Measurements from ENCODE around the gene TRAPPC10. TPM values are rescaled to one million over a fixed set of nuclear protein-coding genes. Genes with fewer than 3 reads are reported as not detected.

TRAPPC10 gene
- total and polyA plus RNA-seq, 2 donors: 11.2 to 27.8 TPM

- Histone ChIP-seq H3K4me1 (ENCODE audit: insufficient read depth) (no peaks in the 10 kb centered on the region), H3K4me3 (ENCODE audit: low read depth, low read length) (no peak overlapping the region), H3K36me3 (ENCODE audit: insufficient read depth) (no peaks in the 10 kb centered on the region), H3K27ac (ENCODE audit: low read depth) (no peak overlapping the region)
- 92% methylated on average over 19 of the region's 19 CpGs for WGBS
- no peak for DNase-seq (ENCODE audit: extremely low spot score)
Measured at GRCh38 chr21:44063151-44063912, 51.2 kb downstream of the TRAPPC10 start.

- H3K4me1 ChIP-seq (ENCODE audit: insufficient read depth): no peaks in the 10 kb centered on the region
- 89% methylated on average over 13 of the region's 13 CpGs for WGBS
- no peak overlapping the region for H3K4me3 ChIP-seq (ENCODE audit: low read depth, low read length)
- no peak for DNase-seq (ENCODE audit: extremely low spot score)
- no peak overlapping the region for H3K27ac ChIP-seq (ENCODE audit: low read depth)
- no peaks in the 10 kb centered on the region for H3K36me3 ChIP-seq (ENCODE audit: insufficient read depth)
Measured at GRCh38 chr21:44064852-44065403, 52.8 kb downstream of the TRAPPC10 start.

- Histone ChIP-seq H3K4me1 (ENCODE audit: insufficient read depth) (no peaks in the 10 kb centered on the region), H3K36me3 (ENCODE audit: insufficient read depth) (no peaks in the 10 kb centered on the region), H3K4me3 (ENCODE audit: low read depth, low read length) (no peak overlapping the region), H3K27ac (ENCODE audit: low read depth) (no peak overlapping the region)
- no peak for DNase-seq (ENCODE audit: extremely low spot score)
- 86% methylated on average over 9 of the region's 9 CpGs for WGBS
Measured at GRCh38 chr21:44065428-44065827, 53.3 kb downstream of the TRAPPC10 start.

GRCh38 chr21:44066116-44066515 is 54.0 kb downstream of the TRAPPC10 start:
- Histone ChIP-seq H3K27ac (ENCODE audit: low read depth) (no peak overlapping the region), H3K4me3 (ENCODE audit: low read depth, low read length) (no peak overlapping the region), H3K4me1 (ENCODE audit: insufficient read depth) (no peaks in the 10 kb centered on the region), H3K36me3 (ENCODE audit: insufficient read depth) (no peaks in the 10 kb centered on the region)
- 88% methylated on average over 10 of the region's 10 CpGs for WGBS
- no peak for DNase-seq (ENCODE audit: extremely low spot score)

- H3K27ac ChIP-seq (ENCODE audit: low read depth): no peak overlapping the region
- no peaks in the 10 kb centered on the region for H3K36me3 ChIP-seq (ENCODE audit: insufficient read depth)
- no peak overlapping the region for H3K4me3 ChIP-seq (ENCODE audit: low read depth, low read length)
- no peaks in the 10 kb centered on the region for H3K4me1 ChIP-seq (ENCODE audit: insufficient read depth)
- no peak for DNase-seq (ENCODE audit: extremely low spot score)
- 85% methylated on average over 15 of the region's 15 CpGs for WGBS
Measured at GRCh38 chr21:44067011-44067839, 55.1 kb downstream of the TRAPPC10 start.

GRCh38 chr21:44070391-44070790 is 58.3 kb downstream of the TRAPPC10 start:
- Histone ChIP-seq H3K36me3 (ENCODE audit: insufficient read depth) (no peaks in the 10 kb centered on the region), H3K27ac (ENCODE audit: low read depth) (no peak overlapping the region), H3K4me1 (ENCODE audit: insufficient read depth) (no peaks in the 10 kb centered on the region), H3K4me3 (ENCODE audit: low read depth, low read length) (no peak overlapping the region)
- 96% methylated on average over 7 of the region's 7 CpGs for WGBS
- DNase-seq (ENCODE audit: extremely low spot score): no peak

- Histone ChIP-seq H3K36me3 (ENCODE audit: insufficient read depth) (no peaks in the 10 kb centered on the region), H3K4me3 (ENCODE audit: low read depth, low read length) (no peak overlapping the region), H3K27ac (ENCODE audit: low read depth) (no peak overlapping the region), H3K4me1 (ENCODE audit: insufficient read depth) (no peaks in the 10 kb centered on the region)
- 90% methylated on average over 15 of the region's 15 CpGs for WGBS
- no peak for DNase-seq (ENCODE audit: extremely low spot score)
Measured at GRCh38 chr21:44071359-44072104, 59.4 kb downstream of the TRAPPC10 start.

- WGBS: 96% methylated on average over 15 of the region's 15 CpGs
- H3K4me3 ChIP-seq (ENCODE audit: low read depth, low read length): no peak overlapping the region
- H3K4me1 ChIP-seq (ENCODE audit: insufficient read depth): no peaks in the 10 kb centered on the region
- no peak for DNase-seq (ENCODE audit: extremely low spot score)
- H3K27ac ChIP-seq (ENCODE audit: low read depth): no peak overlapping the region
- no peaks in the 10 kb centered on the region for H3K36me3 ChIP-seq (ENCODE audit: insufficient read depth)
Measured at GRCh38 chr21:44072111-44072510, 60.0 kb downstream of the TRAPPC10 start.

- 93% methylated on average over 11 of the region's 11 CpGs for WGBS
- Histone ChIP-seq H3K27ac (ENCODE audit: low read depth) (no peak overlapping the region), H3K36me3 (ENCODE audit: insufficient read depth) (no peaks in the 10 kb centered on the region), H3K4me3 (ENCODE audit: low read depth, low read length) (no peak overlapping the region), H3K4me1 (ENCODE audit: insufficient read depth) (no peaks in the 10 kb centered on the region)
- DNase-seq (ENCODE audit: extremely low spot score): no peak
Measured at GRCh38 chr21:44074315-44074958, 62.3 kb downstream of the TRAPPC10 start.

- 89% methylated on average over 5 of the region's 5 CpGs for WGBS
- no peak overlapping the region for H3K27ac ChIP-seq (ENCODE audit: low read depth)
- no peaks in the 10 kb centered on the region for H3K4me1 ChIP-seq (ENCODE audit: insufficient read depth)
- no peak for DNase-seq (ENCODE audit: extremely low spot score)
- H3K36me3 ChIP-seq (ENCODE audit: insufficient read depth): no peaks in the 10 kb centered on the region
- no peak overlapping the region for H3K4me3 ChIP-seq (ENCODE audit: low read depth, low read length)
Measured at GRCh38 chr21:44076316-44076715, 64.2 kb downstream of the TRAPPC10 start.

- Histone ChIP-seq H3K4me1 (ENCODE audit: insufficient read depth) (no peaks in the 10 kb centered on the region), H3K36me3 (ENCODE audit: insufficient read depth) (no peaks in the 10 kb centered on the region), H3K4me3 (ENCODE audit: low read depth, low read length) (no peak overlapping the region), H3K27ac (ENCODE audit: low read depth) (no peak overlapping the region)
- DNase-seq (ENCODE audit: extremely low spot score): no peak
- 87% methylated on average over 5 of the region's 5 CpGs for WGBS
Measured at GRCh38 chr21:44078411-44078981, 66.4 kb downstream of the TRAPPC10 start.

- Histone ChIP-seq H3K27ac (ENCODE audit: low read depth) (no peak overlapping the region), H3K4me3 (ENCODE audit: low read depth, low read length) (no peak overlapping the region), H3K4me1 (ENCODE audit: insufficient read depth) (no peaks in the 10 kb centered on the region), H3K36me3 (ENCODE audit: insufficient read depth) (no peaks in the 10 kb centered on the region)
- 93% methylated on average over 3 of the region's 3 CpGs for WGBS
- no peak for DNase-seq (ENCODE audit: extremely low spot score)
Measured at GRCh38 chr21:44079446-44079845, 67.3 kb downstream of the TRAPPC10 start.

GRCh38 chr21:44079846-44080245 is 67.7 kb downstream of the TRAPPC10 start:
- no peaks in the 10 kb centered on the region for H3K36me3 ChIP-seq (ENCODE audit: insufficient read depth)
- no peak for DNase-seq (ENCODE audit: extremely low spot score)

More at GRCh38 chr21:44079846-44080245, 67.7 kb downstream of the TRAPPC10 start:
- no peaks in the 10 kb centered on the region for H3K4me1 ChIP-seq (ENCODE audit: insufficient read depth)
- WGBS: 92% methylated on average over 7 of the region's 7 CpGs
- H3K27ac ChIP-seq (ENCODE audit: low read depth): no peak overlapping the region
- H3K4me3 ChIP-seq (ENCODE audit: low read depth, low read length): no peak overlapping the region
